Spleen (tissue), 7 donors: ENCODE results near the gene AFDN.

Source experiments
- POLR2A ChIP-seq, 3 donors: fragments of 450-650 bp; IDR thresholded peaks; one replicate each; pipeline ENCODE4 v1.5.1; 2017; ENCODE audit warnings: antibody characterized with exemption in 3 of 3, mild to moderate bottlenecking in 1 of 3
- POLR2AphosphoS5 ChIP-seq, 3 donors: sonication (generic); formaldehyde crosslinking; IDR thresholded peaks; one replicate each; pipeline ENCODE4 v1.5.1; 2017; ENCODE audit warnings: antibody characterized with exemption in 3 of 3
- TF ChIP-seq, protein P1 (sequence below), 11 experiments: fragments of 200-600 bp in 7 of 11; fragments of 450-650 bp in 4 of 11; sonication (generic) in 4 of 11; IDR thresholded peaks in 8 of 11; conservative IDR thresholded peaks in 3 of 11; 1 replicate in 7 of 11; 2 replicates in 4 of 11; pipeline versions ENCODE4 v1.4.0 to v1.8.0; 2016 to 2021; ENCODE audit warnings: antibody characterized with exemption in 11 of 11, inconsistent platforms in 4 of 11, mild to moderate bottlenecking in 1 of 11
- donor health status: DM: no; HTN: no; CAD: no; lungs with moderate emphysema.
- donor health status: DM: no; HTN: no; CAD: no.
- donor health status: DM: no; HTN: no; CAD: no.

DNA sequence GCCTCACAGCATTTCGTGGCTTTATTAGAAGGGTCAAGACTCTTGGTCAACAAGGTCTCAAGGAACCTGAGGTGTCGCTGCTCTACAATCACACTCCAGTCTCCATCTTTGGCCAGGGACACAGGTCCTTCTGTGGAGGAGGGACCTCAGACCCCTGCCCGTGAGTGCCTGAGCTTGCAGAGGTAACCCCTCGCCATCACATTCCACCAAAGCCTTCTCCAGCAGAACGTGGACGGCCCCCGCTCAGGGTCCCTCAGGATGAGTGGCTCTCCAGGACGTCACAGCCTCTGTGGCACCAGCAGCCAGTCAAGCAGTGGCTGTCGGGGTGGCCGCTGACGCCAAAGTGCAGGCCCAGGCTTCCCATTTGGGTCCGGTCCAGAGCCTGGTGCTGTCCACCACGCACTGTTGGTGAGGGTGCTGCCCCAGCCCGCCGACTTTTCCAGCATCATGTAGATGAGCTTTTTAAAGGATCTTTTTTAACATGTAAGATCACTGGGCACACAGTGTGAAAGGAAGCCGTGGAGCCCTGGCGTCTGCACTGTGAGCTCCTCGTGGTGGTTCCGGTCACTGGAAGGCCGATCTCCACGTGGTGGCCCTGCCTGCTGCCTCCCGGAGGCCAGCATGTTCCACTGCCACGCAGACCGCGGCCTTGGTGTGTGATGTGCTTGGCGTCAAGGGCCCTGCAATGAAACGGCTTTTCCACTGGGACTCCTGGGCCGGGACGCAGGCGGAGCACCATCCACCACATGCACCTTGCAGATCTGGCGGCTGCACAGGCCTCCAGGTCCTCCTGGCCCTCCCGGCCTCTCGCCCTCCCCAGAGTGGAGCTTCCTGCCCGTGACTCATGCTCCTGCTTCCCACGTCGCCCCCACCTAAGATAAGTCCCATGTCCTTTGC is 162.5 kb downstream of the AFDN start:
- no peak for TF ChIP-seq POLR2A (IDR thresholded peaks at IDR 0.05)
- TF ChIP-seq, protein P1, sequence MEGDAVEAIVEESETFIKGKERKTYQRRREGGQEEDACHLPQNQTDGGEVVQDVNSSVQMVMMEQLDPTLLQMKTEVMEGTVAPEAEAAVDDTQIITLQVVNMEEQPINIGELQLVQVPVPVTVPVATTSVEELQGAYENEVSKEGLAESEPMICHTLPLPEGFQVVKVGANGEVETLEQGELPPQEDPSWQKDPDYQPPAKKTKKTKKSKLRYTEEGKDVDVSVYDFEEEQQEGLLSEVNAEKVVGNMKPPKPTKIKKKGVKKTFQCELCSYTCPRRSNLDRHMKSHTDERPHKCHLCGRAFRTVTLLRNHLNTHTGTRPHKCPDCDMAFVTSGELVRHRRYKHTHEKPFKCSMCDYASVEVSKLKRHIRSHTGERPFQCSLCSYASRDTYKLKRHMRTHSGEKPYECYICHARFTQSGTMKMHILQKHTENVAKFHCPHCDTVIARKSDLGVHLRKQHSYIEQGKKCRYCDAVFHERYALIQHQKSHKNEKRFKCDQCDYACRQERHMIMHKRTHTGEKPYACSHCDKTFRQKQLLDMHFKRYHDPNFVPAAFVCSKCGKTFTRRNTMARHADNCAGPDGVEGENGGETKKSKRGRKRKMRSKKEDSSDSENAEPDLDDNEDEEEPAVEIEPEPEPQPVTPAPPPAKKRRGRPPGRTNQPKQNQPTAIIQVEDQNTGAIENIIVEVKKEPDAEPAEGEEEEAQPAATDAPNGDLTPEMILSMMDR (IDR thresholded peaks at IDR 0.05 in 8 of 11, conservative IDR thresholded peaks at IDR 0.05 in 3 of 11), result no peak
- no peak for TF ChIP-seq POLR2AphosphoS5 (IDR thresholded peaks at IDR 0.05)
